ENCODE measurements around the gene CAB39. TPM values are rescaled to one million over a fixed set of nuclear protein-coding genes. Genes with fewer than 3 reads are reported as not detected.

CAB39 gene
- total RNA-seq, 2 donors from 2014 or later = 130 to 149 TPM

- H3K27me3 Mint-ChIP-seq (ENCODE audit: low read depth) = no peaks in the 10 kb centered on the region
- DNase-seq (no peak), ATAC-seq (replicated peaks in 1 of 2) (no peak)
- H3K27ac Mint-ChIP-seq = peak overlapping the region; percentile 30
- peaks cover 14% of the 10 kb centered on the region for H3K4me1 Mint-ChIP-seq (ENCODE audit: low read depth)
- H3K36me3 Mint-ChIP-seq (ENCODE audit: insufficient read depth in 2 of 2) = peaks cover 5 to 17% of the 10 kb centered on the region in 2 donors
- H3K9me3 Mint-ChIP-seq = no peaks in the 10 kb centered on the region
- H3K4me3 Mint-ChIP-seq = no peak overlapping the region
Observed at GRCh38 chr2:230809677-230810251, 97.1 kb downstream of the CAB39 start.

GRCh38 chr2:230811508-230811907 lies 98.9 kb downstream of the CAB39 start:
- DNase-seq (no peak), ATAC-seq (replicated peaks in 1 of 2) (no peak)
- no peaks in the 10 kb centered on the region for H3K27me3 Mint-ChIP-seq (ENCODE audit: low read depth)
- H3K4me3 Mint-ChIP-seq = no peak overlapping the region
- H3K4me1 Mint-ChIP-seq (ENCODE audit: low read depth) = peaks cover 1% of the 10 kb centered on the region
- peaks cover 5 to 20% of the 10 kb centered on the region in 2 donors for H3K36me3 Mint-ChIP-seq (ENCODE audit: insufficient read depth in 2 of 2)
- H3K27ac Mint-ChIP-seq = peak overlapping the region; percentile 77
- H3K9me3 Mint-ChIP-seq = no peaks in the 10 kb centered on the region

- ATAC-seq (replicated peaks in 1 of 2) = no peak
- peaks cover 5 to 24% of the 10 kb centered on the region in 2 donors for H3K36me3 Mint-ChIP-seq (ENCODE audit: insufficient read depth in 2 of 2)
- H3K4me3 Mint-ChIP-seq = no peak overlapping the region
- no peaks in the 10 kb centered on the region for H3K9me3 Mint-ChIP-seq
- no peaks in the 10 kb centered on the region for H3K27me3 Mint-ChIP-seq (ENCODE audit: low read depth)
- no peaks in the 10 kb centered on the region for H3K4me1 Mint-ChIP-seq (ENCODE audit: low read depth)
- peak overlapping the region; percentile 77 for H3K27ac Mint-ChIP-seq
- no peak for DNase-seq
Observed at GRCh38 chr2:230812033-230812432, 99.4 kb downstream of the CAB39 start.

- H3K36me3 Mint-ChIP-seq (ENCODE audit: insufficient read depth in 2 of 2) = peaks cover 5 to 31% of the 10 kb centered on the region in 2 donors
- peak overlapping the region; percentile 61 for H3K27ac Mint-ChIP-seq
- no peaks in the 10 kb centered on the region for H3K27me3 Mint-ChIP-seq (ENCODE audit: low read depth)
- no peaks in the 10 kb centered on the region for H3K9me3 Mint-ChIP-seq
- ATAC-seq (replicated peaks in 1 of 2) (peak; percentile 27 to 37), DNase-seq (no peak)
- H3K4me3 Mint-ChIP-seq = no peak overlapping the region
- peaks cover 8% of the 10 kb centered on the region for H3K4me1 Mint-ChIP-seq (ENCODE audit: low read depth)
Observed at GRCh38 chr2:230814616-230815015, 102.0 kb downstream of the CAB39 start.

GRCh38 chr2:230815088-230815487 lies 102.4 kb downstream of the CAB39 start:
- Mint-ChIP-seq H3K9me3 (no peaks in the 10 kb centered on the region), H3K27me3 (ENCODE audit: low read depth) (no peaks in the 10 kb centered on the region), H3K4me1 (ENCODE audit: low read depth) (peaks cover 8% of the 10 kb centered on the region), H3K36me3 (ENCODE audit: insufficient read depth in 2 of 2) (peaks cover 5 to 30% of the 10 kb centered on the region in 2 donors), H3K27ac (peak overlapping the region; percentile 61), H3K4me3 (no peak overlapping the region)
- DNase-seq = no peak
- ATAC-seq (replicated peaks in 1 of 2) = no peak

GRCh38 chr2:230816735-230817134 lies 104.1 kb downstream of the CAB39 start:
- H3K4me3 Mint-ChIP-seq = no peak overlapping the region
- peaks cover 2 to 29% of the 10 kb centered on the region in 2 donors for H3K36me3 Mint-ChIP-seq (ENCODE audit: insufficient read depth in 2 of 2)
- peak overlapping the region; percentile 80 for H3K27ac Mint-ChIP-seq
- DNase-seq (no peak), ATAC-seq (replicated peaks in 1 of 2) (no peak)
- no peaks in the 10 kb centered on the region for H3K27me3 Mint-ChIP-seq (ENCODE audit: low read depth)
- H3K9me3 Mint-ChIP-seq = no peaks in the 10 kb centered on the region
- H3K4me1 Mint-ChIP-seq (ENCODE audit: low read depth) = peaks cover 8% of the 10 kb centered on the region

GRCh38 chr2:230819433-230819832 lies 106.8 kb downstream of the CAB39 start:
- Mint-ChIP-seq H3K4me1 (ENCODE audit: low read depth) (peaks cover 11% of the 10 kb centered on the region), H3K36me3 (ENCODE audit: insufficient read depth in 2 of 2) (peaks cover 0 to 19% of the 10 kb centered on the region in 2 donors), H3K4me3 (no peak overlapping the region), H3K27me3 (ENCODE audit: low read depth) (peaks cover 2% of the 10 kb centered on the region), H3K9me3 (no peaks in the 10 kb centered on the region), H3K27ac (peak overlapping the region; percentile 34)
- ATAC-seq (replicated peaks in 1 of 2) (no peak), DNase-seq (no peak)

GRCh38 chr2:230821261-230821990 lies 108.8 kb downstream of the CAB39 start:
- Mint-ChIP-seq H3K27ac (no peak overlapping the region), H3K4me3 (no peak overlapping the region)
- ATAC-seq (replicated peaks in 1 of 2) = no peak

GRCh38 chr2:230821991-230822520 lies 109.4 kb downstream of the CAB39 start:
- H3K27ac Mint-ChIP-seq = no peak overlapping the region
- H3K27me3 Mint-ChIP-seq (ENCODE audit: low read depth) = peaks cover 27% of the 10 kb centered on the region
- H3K4me1 Mint-ChIP-seq (ENCODE audit: low read depth) = peaks cover 22% of the 10 kb centered on the region
- no peak for DNase-seq
- peaks cover under 1 to 10% of the 10 kb centered on the region in 2 donors for H3K36me3 Mint-ChIP-seq (ENCODE audit: insufficient read depth in 2 of 2)
- no peaks in the 10 kb centered on the region for H3K9me3 Mint-ChIP-seq
- no peak for ATAC-seq (replicated peaks in 1 of 2)
- no peak overlapping the region for H3K4me3 Mint-ChIP-seq

More at GRCh38 chr2:230821261-230821990, 108.8 kb downstream of the CAB39 start:
- H3K27me3 Mint-ChIP-seq (ENCODE audit: low read depth) = peaks cover 21% of the 10 kb centered on the region
- DNase-seq = no peak
- H3K9me3 Mint-ChIP-seq = no peaks in the 10 kb centered on the region
- peaks cover 0 to 15% of the 10 kb centered on the region in 2 donors for H3K36me3 Mint-ChIP-seq (ENCODE audit: insufficient read depth in 2 of 2)
- peaks cover 15% of the 10 kb centered on the region for H3K4me1 Mint-ChIP-seq (ENCODE audit: low read depth)

GRCh38 chr2:230823264-230823964 lies 110.8 kb downstream of the CAB39 start:
- Mint-ChIP-seq H3K27ac (no peak overlapping the region), H3K9me3 (no peaks in the 10 kb centered on the region), H3K27me3 (ENCODE audit: low read depth) (peaks cover 35% of the 10 kb centered on the region), H3K36me3 (ENCODE audit: insufficient read depth in 2 of 2) (peaks cover 2 to 9% of the 10 kb centered on the region in 2 donors), H3K4me3 (no peak overlapping the region), H3K4me1 (ENCODE audit: low read depth) (peaks cover 24% of the 10 kb centered on the region)
- DNase-seq = no peak
- ATAC-seq (replicated peaks in 1 of 2) = no peak

- peaks cover 2% of the 10 kb centered on the region in 2 donors for H3K36me3 Mint-ChIP-seq (ENCODE audit: insufficient read depth in 2 of 2)
- peaks cover 44% of the 10 kb centered on the region for H3K27me3 Mint-ChIP-seq (ENCODE audit: low read depth)
- H3K4me3 Mint-ChIP-seq = peak overlapping the region; percentile 40 to 69
- H3K4me1 Mint-ChIP-seq (ENCODE audit: low read depth) = peaks cover 25% of the 10 kb centered on the region
- ATAC-seq (replicated peaks in 1 of 2) (peak; percentile 72 to 74), DNase-seq (peak; percentile 61 to 71)
- no peaks in the 10 kb centered on the region for H3K9me3 Mint-ChIP-seq
- H3K27ac Mint-ChIP-seq = peak overlapping the region; percentile 0
Observed at GRCh38 chr2:230824406-230824978, 111.8 kb downstream of the CAB39 start.

- ATAC-seq (replicated peaks in 1 of 2) = no peak
- H3K27ac Mint-ChIP-seq = no peak overlapping the region
Observed at GRCh38 chr2:230825354-230825753, 112.7 kb downstream of the CAB39 start.

More at GRCh38 chr2:230825354-230825753, 112.7 kb downstream of the CAB39 start:
- Mint-ChIP-seq H3K9me3 (no peaks in the 10 kb centered on the region), H3K4me1 (ENCODE audit: low read depth) (peaks cover 31% of the 10 kb centered on the region), H3K4me3 (no peak overlapping the region), H3K36me3 (ENCODE audit: insufficient read depth in 2 of 2) (peaks cover 2% of the 10 kb centered on the region in 2 donors), H3K27me3 (ENCODE audit: low read depth) (peaks cover 49% of the 10 kb centered on the region)
- no peak for DNase-seq
